ENCODE results near the gene MAG. TPM values are rescaled to one million over a fixed set of nuclear protein-coding genes. Genes with fewer than 3 reads are reported as not detected.
A peak's percentile ranks its signal among the peaks of the same experiment; 100 is the strongest.

MAG gene
- polyA plus RNA-seq, 6 donors from 2014 or later: 0.12 to 0.41 (median 0.29) TPM; not detected in 2

GRCh38 chr19:35344511-35345031 is 52.6 kb downstream of the MAG start:
- no peaks in the 10 kb centered on the region for H3K27me3 Mint-ChIP-seq
- peaks cover 55 to 99% (median 83%) of the 10 kb centered on the region in 3 donors for H3K4me1 Mint-ChIP-seq
- H3K27ac Mint-ChIP-seq: peak overlapping the region in 4 of 6 donors; percentile 74 to 99 (median 94)
- no peak for DNase-seq
- peak overlapping the region in 6 of 8 donors; percentile 12 to 80 (median 48) for H3K4me3 Mint-ChIP-seq
- H3K36me3 Mint-ChIP-seq: peaks cover 27 to 29% of the 10 kb centered on the region in 2 donors
- H3K9me3 Mint-ChIP-seq: peaks cover 0 to 4% (median 0%) of the 10 kb centered on the region in 7 donors
- no peak for ATAC-seq (ENCODE audit: low read depth in 2 of 2)

- Mint-ChIP-seq H3K27ac (peak overlapping the region; percentile 99 to 100 (median 99)), H3K4me1 (peaks cover 58 to 97% (median 94%) of the 10 kb centered on the region in 3 donors), H3K27me3 (no peaks in the 10 kb centered on the region), H3K9me3 (peaks cover 0 to 4% (median 0%) of the 10 kb centered on the region in 7 donors), H3K36me3 (peaks cover 27% of the 10 kb centered on the region in 2 donors), H3K4me3 (peak overlapping the region; percentile 47 to 91 (median 82))
- ATAC-seq (ENCODE audit: low read depth in 2 of 2) (no peak), DNase-seq (no peak)
These were observed 53.7 kb downstream of the MAG start for GRCh38 chr19:35345671-35346111.

DNA sequence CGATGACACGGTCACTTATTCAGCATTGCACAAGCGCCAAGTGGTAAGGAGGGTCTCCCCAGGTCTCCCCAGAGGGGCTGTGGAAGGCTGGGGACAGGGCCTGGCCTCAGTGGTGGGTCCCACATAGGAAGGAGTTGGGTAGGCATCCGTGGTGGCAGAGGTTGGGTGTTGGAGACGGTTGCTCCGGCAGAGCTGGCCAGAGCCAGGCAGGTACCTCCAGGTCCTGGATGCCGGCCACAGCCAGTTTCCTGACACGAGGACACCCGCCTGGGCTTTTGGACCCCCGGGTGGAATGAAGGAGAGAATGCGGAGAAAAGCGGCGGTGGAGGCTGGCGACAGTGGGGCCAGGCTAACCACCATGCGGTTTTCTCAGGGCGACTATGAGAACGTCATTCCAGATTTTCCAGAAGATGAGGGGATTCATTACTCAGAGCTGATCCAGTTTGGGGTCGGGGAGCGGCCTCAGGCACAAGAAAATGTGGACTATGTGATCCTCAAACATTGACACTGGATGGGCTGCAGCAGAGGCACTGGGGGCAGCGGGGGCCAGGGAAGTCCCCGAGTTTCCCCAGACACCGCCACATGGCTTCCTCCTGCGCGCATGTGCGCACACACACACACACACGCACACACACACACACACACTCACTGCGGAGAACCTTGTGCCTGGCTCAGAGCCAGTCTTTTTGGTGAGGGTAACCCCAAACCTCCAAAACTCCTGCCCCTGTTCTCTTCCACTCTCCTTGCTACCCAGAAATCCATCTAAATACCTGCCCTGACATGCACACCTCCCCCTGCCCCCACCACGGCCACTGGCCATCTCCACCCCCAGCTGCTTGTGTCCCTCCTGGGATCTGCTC is 54.5 kb downstream of the MAG start:
- DNase-seq (peak; percentile 80), ATAC-seq (ENCODE audit: low read depth in 2 of 2) (peak; percentile 52)
- peak overlapping the region; percentile 99 to 100 (median 99) for H3K27ac Mint-ChIP-seq
- peaks cover 0 to 4% (median 0%) of the 10 kb centered on the region in 7 donors for H3K9me3 Mint-ChIP-seq
- H3K36me3 Mint-ChIP-seq: peaks cover 22 to 27% of the 10 kb centered on the region in 2 donors
- H3K4me1 Mint-ChIP-seq: peaks cover 59 to 100% (median 96%) of the 10 kb centered on the region in 3 donors
- no peaks in the 10 kb centered on the region for H3K27me3 Mint-ChIP-seq
- peak overlapping the region; percentile 70 to 91 (median 84) for H3K4me3 Mint-ChIP-seq

DNA sequence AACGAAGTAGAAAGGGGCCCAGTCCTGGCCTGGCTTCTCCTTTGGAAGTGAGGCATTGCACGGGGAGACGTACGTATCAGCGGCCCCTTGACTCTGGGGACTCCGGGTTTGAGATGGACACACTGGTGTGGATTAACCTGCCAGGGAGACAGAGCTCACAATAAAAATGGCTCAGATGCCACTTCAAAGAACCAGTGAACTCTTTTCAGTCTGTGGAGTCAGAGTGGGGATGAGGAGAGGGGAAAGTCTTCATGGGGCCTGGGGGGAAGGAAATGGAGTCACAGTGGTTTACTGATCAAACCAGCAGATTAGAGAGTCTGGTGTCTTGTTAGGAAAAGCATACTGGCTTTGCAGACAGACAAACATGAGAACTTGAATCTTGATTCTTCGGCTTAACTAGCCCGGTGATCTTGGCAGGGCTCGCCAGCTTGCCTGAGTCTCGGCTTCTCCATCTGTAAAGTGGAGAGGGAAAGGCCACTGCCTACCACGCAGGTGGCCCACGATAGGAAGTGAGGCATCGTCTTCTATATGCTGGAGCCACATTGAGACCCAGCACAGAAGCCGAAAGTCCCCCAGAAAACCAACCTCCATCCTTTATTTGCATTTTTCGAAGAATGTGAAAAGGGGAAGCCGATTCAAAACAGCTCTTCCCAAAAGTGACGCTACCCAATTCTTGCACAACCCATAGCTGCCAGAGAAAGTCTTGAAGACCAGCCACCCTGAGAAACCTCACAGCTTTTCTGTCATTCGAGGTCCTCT is 55.4 kb downstream of the MAG start, which contains the start of gene FFAR1:
FFAR1 (plus strand) TSS at position 732 of the 759 bp plus-strand sequence. CDS start 3,650 bp downstream, outside the sequence.
- peaks cover 0 to 4% (median 0%) of the 10 kb centered on the region in 7 donors for H3K9me3 Mint-ChIP-seq
- DNase-seq (peak; percentile 87), ATAC-seq (ENCODE audit: low read depth in 2 of 2) (peak; percentile 78 to 80)
- no peaks in the 10 kb centered on the region for H3K27me3 Mint-ChIP-seq
- peaks cover 13 to 21% of the 10 kb centered on the region in 2 donors for H3K36me3 Mint-ChIP-seq
- H3K4me3 Mint-ChIP-seq: peak within 1 kb of the TSS; percentile 70 to 91 (median 84)
- H3K27ac Mint-ChIP-seq: peak within 1 kb of the TSS; percentile 99 to 100 (median 99)
- peaks cover 52 to 93% (median 87%) of the 10 kb centered on the region in 3 donors for H3K4me1 Mint-ChIP-seq

DNA sequence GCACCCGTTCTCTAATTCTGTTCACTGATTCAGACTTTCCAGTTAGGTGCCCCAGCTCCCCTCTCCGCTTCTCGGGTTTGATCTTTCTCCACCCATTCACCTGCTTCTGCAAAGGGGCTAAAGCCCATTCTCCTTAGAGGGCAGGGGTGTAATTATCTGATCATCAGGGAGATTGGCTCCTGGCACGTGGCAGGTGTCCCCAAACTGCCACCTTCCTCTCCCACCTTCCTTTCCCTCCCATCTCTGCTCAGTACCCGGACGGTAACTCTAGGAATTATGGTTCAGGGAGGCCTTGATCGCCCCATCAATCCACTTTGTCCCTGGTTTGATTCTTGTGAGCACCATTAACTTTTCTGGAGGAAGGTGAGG is 56.0 kb downstream of the MAG start:
- peaks cover 0 to 4% (median 0%) of the 10 kb centered on the region in 7 donors for H3K9me3 Mint-ChIP-seq
- no peaks in the 10 kb centered on the region for H3K27me3 Mint-ChIP-seq
- DNase-seq (no peak), ATAC-seq (ENCODE audit: low read depth in 2 of 2) (no peak)
- H3K27ac Mint-ChIP-seq: peak overlapping the region; percentile 99 to 100 (median 99)
- H3K4me3 Mint-ChIP-seq: peak overlapping the region; percentile 70 to 91 (median 84)
- peaks cover 53 to 93% (median 86%) of the 10 kb centered on the region in 3 donors for H3K4me1 Mint-ChIP-seq
- H3K36me3 Mint-ChIP-seq: peaks cover 7 to 19% of the 10 kb centered on the region in 2 donors

GRCh38 chr19:35348911-35349611 is 57.1 kb downstream of the MAG start:
- H3K4me1 Mint-ChIP-seq: peaks cover 48 to 83% (median 76%) of the 10 kb centered on the region in 3 donors
- peak overlapping the region; percentile 63 to 99 (median 86) for H3K27ac Mint-ChIP-seq
- peak overlapping the region in 5 of 8 donors; percentile 32 to 82 (median 70) for H3K4me3 Mint-ChIP-seq
- DNase-seq: no peak
- H3K9me3 Mint-ChIP-seq: peaks cover 0 to 4% (median 0%) of the 10 kb centered on the region in 7 donors
- ATAC-seq (ENCODE audit: low read depth in 2 of 2): peak in 1 of 2 donors; percentile 5
- no peaks in the 10 kb centered on the region for H3K27me3 Mint-ChIP-seq
- peaks cover 0 to 12% of the 10 kb centered on the region in 2 donors for H3K36me3 Mint-ChIP-seq

DNA sequence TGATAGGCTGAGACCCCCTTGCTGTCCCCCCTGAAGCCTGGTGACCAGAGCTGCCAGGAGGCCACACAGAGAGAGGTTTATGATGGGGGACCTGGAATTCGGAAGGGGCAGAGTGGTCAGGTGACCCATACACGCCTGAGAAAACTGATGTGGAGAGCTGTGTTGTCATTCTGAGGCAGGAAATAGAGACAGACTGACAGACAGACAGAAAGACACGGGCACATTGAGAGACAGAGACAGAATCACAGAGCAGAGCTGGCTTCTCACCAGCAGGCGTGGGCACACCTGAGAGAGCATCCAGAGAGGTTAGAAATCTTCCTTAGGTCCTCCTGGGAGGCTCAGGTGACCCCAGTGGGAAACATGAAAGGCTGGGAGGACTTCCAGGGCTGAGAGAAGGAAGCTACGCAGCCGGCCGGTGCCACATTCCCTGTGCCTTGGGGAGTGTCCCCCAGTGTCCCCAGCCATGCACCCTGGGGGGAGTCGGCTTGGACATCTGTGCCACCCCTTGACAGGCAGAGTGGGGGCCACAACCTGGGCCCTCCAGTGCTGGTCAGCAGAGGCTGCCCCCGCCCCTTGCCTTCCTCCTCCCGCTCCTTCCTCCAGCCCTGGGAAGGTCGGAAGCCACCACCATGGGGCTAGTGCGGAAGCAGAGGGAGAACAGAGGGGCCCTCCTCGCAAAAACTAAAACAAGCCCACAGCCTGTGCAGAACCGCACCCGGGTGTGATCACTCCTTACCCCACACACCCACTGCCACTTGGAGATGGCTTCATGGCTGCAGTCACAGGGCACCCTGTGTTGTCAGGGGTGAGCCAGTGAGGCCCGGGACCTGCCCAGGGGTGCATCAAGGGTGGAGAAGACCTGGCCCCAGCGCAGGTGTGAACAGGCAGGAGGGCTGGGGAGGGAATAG is 57.9 kb downstream of the MAG start:
- Mint-ChIP-seq H3K9me3 (peaks cover 0 to 4% (median 0%) of the 10 kb centered on the region in 7 donors), H3K27ac (peak overlapping the region; percentile 41 to 99 (median 89)), H3K27me3 (no peaks in the 10 kb centered on the region), H3K4me1 (peaks cover 48 to 75% (median 68%) of the 10 kb centered on the region in 3 donors), H3K36me3 (peaks cover 0 to 12% of the 10 kb centered on the region in 2 donors), H3K4me3 (peak overlapping the region in 5 of 8 donors; percentile 4 to 82 (median 70))
- DNase-seq (no peak), ATAC-seq (ENCODE audit: low read depth in 2 of 2) (no peak)

- DNase-seq (no peak), ATAC-seq (ENCODE audit: low read depth in 2 of 2) (no peak)
- H3K36me3 Mint-ChIP-seq: peaks cover 0 to 12% of the 10 kb centered on the region in 2 donors
- H3K4me3 Mint-ChIP-seq: peak overlapping the region in 3 of 8 donors; percentile 13 to 72 (median 47)
- H3K4me1 Mint-ChIP-seq: peaks cover 47 to 68% (median 61%) of the 10 kb centered on the region in 3 donors
- no peaks in the 10 kb centered on the region for H3K27me3 Mint-ChIP-seq
- H3K9me3 Mint-ChIP-seq: peaks cover 0 to 4% (median 0%) of the 10 kb centered on the region in 7 donors
- H3K27ac Mint-ChIP-seq: peak overlapping the region in 4 of 6 donors; percentile 10 to 99 (median 84)
These were observed 58.6 kb downstream of the MAG start for GRCh38 chr19:35350591-35350990.

DNA sequence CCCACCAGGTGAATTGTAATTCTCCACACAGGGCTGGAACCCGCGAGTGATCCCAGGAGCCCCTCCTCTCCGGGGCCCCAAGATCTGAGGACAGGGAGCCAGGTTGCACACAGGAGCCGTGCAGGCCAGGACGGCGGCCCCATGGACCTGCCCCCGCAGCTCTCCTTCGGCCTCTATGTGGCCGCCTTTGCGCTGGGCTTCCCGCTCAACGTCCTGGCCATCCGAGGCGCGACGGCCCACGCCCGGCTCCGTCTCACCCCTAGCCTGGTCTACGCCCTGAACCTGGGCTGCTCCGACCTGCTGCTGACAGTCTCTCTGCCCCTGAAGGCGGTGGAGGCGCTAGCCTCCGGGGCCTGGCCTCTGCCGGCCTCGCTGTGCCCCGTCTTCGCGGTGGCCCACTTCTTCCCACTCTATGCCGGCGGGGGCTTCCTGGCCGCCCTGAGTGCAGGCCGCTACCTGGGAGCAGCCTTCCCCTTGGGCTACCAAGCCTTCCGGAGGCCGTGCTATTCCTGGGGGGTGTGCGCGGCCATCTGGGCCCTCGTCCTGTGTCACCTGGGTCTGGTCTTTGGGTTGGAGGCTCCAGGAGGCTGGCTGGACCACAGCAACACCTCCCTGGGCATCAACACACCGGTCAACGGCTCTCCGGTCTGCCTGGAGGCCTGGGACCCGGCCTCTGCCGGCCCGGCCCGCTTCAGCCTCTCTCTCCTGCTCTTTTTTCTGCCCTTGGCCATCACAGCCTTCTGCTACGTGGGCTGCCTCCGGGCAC is 59.6 kb downstream of the MAG start:
- DNase-seq (no peak), ATAC-seq (ENCODE audit: low read depth in 2 of 2) (no peak)
- H3K4me1 Mint-ChIP-seq: peaks cover 37 to 62% (median 55%) of the 10 kb centered on the region in 3 donors
- peak overlapping the region in 3 of 6 donors; percentile 49 to 99 (median 79) for H3K27ac Mint-ChIP-seq
- peak overlapping the region in 1 of 8 donors; percentile 66 for H3K4me3 Mint-ChIP-seq
- H3K9me3 Mint-ChIP-seq: peaks cover 0 to 2% (median 0%) of the 10 kb centered on the region in 7 donors
- H3K36me3 Mint-ChIP-seq: peaks cover 0 to 2% of the 10 kb centered on the region in 2 donors
- no peaks in the 10 kb centered on the region for H3K27me3 Mint-ChIP-seq

- no peak for DNase-seq
These were observed 60.2 kb downstream of the MAG start for GRCh38 chr19:35352177-35352447.

More at GRCh38 chr19:35352177-35352447, 60.2 kb downstream of the MAG start:
- Mint-ChIP-seq H3K9me3 (no peaks in the 10 kb centered on the region), H3K27me3 (no peaks in the 10 kb centered on the region), H3K36me3 (no peaks in the 10 kb centered on the region), H3K4me1 (peaks cover 32 to 57% (median 50%) of the 10 kb centered on the region in 3 donors), H3K4me3 (no peak overlapping the region), H3K27ac (peak overlapping the region in 2 of 6 donors; percentile 74 to 79)
- no peak for ATAC-seq (ENCODE audit: low read depth in 2 of 2)
